G401 (cell line): Measurements from ENCODE around the gene MRPL51. TPM values are rescaled to one million over a fixed set of nuclear protein-coding genes. Genes with fewer than 3 reads are reported as not detected.
"Not testable (repeated sequence)": the region's sequence is repeated elsewhere in the genome, so short reads cannot be mapped to it uniquely, and the experiment has no call there.

Experiments
- DNase-seq: peaks from one replicate; pipeline ENCODE4 v3.0.0-alpha.2; 2015; ENCODE audit warnings: low spot score
- in situ Hi-C: cut with HindIII; loops from 2 replicates; pipeline ENCODE4 v1.10.0; 2016; ENCODE audit warnings: low sequenced_read_pairs, mixed read lengths
- total RNA-seq: library from RNA; depleted of rRNA; stranded (reverse); fragments of >200 nt; shearing (Covaris generic); gene quantifications from 2 replicates; pipeline ENCODE4 v1.2.3, GENCODE V29; 2014

Gene MRPL51
- total RNA-seq, 1 experiment from 2014 or later, result 363 TPM

DNA sequence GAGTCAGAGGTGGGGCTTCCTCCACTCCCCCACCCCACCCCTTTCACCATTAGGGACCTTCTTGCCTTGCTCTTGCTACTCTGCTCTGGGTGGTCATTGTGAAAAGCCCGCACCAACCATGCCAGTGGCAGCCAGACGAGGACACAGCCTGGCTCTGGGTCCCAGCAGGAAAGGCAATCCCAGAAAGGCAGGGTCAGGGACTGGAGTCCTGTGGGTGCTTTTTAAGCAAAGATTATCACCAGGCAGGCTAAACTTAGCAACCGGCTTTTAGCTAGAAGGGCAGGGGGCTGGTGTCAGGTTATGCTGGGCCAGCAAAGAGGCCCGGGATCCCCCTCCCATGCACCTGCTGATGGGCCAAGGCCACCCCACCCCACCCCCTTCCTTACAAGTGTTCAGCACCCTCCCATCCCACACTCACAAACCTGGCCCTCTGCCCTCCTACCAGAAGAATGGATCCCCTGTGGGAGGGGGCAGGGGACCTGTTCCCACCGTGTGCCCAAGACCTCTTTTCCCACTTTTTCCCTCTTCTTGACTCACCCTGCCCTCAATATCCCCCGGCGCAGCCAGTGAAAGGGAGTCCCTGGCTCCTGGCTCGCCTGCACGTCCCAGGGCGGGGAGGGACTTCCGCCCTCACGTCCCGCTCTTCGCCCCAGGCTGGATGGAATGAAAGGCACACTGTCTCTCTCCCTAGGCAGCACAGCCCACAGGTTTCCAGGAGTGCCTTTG, 40.0 kb upstream of the MRPL51 start:
- DNase-seq, result peak; percentile 78
- in situ Hi-C loops, result no loop called here

DNA sequence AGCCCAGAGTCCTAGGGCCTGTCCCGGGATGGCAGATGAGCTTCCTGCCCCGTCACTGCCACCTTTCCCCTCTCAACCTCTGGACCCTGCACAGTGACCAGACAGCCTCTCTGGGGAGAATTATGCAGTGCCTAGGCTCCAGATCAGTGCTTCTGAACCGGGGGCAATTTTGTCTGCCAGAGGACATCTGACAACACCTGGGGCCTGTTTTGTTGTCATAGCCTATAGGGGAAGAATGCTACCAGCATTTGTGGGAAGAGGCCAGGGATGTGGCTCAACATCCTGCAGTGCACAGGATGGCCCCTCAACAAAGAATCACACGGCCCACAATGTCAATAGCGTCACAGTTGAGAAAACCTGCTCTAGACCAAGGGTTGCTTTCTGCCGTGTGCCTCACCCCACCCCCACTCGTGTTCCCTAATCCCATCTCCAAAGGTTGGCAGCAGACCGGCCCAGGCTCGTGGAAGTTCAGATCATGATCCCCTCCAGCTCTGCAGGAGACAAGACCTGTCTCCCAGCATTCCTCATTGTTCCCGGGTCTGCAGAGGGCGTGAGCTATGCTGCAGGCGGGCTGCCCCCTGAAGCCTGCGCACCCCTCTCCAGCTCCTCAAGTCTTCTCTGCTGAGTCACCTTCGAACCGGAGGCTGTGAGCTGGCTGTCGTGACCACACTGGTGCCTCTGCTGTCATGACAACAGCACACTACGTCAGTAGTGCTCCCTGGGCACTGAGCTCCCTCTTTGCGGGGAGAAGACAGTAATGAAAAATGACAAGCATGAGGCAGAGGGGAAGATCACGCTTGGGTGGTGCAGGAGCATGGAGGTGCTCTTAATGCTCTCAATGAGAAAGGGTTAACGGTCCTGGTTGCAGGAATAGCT, 39.2 kb upstream of the MRPL51 start:
- in situ Hi-C loops, result no loop called here
- DNase-seq, result peak; percentile 79

DNA sequence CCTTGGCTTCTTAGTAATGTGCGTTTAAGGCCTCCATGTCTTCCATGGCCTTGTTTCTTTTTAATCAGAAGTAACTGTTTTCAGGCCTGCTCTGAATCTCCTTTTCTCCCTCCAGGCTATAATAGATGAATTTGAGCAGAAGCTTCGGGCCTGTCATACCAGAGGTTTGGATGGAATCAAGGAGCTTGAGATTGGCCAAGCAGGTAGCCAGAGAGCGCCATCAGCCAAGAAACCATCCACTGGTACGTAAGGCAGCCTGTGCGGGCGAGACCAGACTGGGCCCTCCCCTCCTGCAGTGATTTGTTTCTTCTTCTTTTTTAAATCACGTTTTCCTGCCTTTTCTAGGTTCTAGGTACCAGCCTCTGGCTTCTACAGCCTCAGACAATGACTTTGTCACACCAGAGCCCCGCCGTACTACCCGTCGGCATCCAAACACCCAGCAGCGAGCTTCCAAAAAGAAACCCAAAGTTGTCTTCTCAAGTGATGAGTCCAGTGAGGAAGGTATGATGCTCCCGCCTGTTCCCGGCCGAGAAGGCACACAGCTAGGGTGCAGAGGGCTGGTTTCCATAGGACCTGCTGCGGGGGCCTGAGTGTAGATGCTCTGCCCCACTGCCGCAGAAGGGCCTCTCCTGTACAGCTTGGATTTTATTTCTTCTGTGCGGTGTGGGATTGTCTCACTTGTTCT, 37.7 kb upstream of the MRPL51 start:
- no peak for DNase-seq
- in situ Hi-C loops, result no loop called here

DNA sequence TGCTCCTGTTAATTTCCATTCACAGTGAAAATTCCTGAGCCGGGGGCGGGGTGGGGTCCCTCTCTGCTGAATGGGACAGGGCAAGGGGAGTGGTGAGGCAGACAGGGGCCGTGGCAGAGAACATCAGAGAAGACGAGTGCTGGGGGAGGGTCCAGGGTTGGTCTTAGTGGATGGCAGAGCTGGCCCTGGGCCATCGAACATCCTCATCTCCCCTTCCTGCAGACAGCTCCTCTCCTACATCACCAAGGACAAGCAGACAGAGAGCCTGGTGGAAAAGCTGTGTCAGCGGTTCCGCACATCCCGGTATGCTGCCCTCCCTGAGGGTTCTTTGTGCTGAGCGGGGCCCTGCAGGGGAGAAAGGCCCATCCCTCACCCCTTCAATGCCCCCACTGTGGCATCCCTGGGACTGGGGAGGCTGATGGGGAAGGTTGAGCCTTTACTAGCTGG, 36.3 kb upstream of the MRPL51 start:
- in situ Hi-C loops, result no loop called here
- no peak for DNase-seq

DNA sequence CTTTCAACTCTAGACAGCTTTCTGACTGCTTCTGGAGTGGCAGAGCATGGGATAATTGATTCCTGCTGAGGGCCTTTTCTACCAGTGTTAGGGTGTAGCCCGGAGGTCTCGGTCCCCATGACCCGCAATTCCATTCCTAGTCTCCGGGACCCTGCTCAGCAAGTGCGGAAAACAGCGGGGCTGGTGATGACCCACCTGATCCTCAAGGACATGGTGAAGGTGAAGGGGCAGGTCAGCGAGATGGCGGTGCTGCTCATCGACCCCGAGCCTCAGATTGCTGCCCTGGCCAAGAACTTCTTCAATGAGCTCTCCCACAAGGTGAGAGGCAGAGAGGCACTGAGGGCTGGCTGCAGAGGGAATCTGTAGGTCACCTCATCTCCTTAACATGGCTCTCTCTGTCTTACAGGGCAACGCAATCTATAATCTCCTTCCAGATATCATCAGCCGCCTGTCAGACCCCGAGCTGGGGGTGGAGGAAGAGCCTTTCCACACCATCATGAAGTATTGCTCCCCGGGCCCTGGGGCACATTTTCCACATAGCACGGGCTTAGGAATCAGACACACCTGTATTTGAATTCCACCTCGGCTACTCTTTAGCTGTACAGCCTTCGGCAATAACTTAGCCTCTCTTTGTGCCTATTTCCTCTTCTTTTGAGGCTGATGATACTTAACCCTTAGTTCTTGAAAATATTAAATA, 35.6 kb upstream of the MRPL51 start:
- no peak for DNase-seq
- in situ Hi-C loops, result no loop called here

DNA sequence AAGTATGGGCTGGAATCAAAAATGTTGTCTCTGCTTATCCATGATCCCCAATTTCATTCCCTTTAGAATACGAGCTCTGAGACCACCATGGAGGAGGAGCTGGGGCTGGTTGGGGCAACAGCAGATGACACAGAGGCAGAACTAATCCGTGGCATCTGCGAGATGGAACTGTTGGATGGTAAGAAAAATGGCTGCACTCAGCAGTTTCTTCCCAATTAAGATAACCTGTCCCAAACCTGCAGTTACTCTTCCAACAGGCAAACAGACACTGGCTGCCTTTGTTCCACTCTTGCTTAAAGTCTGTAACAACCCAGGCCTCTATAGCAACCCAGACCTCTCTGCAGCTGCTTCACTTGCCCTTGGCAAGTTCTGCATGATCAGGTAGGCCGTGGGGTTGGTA, 34.6 kb upstream of the MRPL51 start:
- DNase-seq, result no peak
- in situ Hi-C loops, result no loop called here

DNA sequence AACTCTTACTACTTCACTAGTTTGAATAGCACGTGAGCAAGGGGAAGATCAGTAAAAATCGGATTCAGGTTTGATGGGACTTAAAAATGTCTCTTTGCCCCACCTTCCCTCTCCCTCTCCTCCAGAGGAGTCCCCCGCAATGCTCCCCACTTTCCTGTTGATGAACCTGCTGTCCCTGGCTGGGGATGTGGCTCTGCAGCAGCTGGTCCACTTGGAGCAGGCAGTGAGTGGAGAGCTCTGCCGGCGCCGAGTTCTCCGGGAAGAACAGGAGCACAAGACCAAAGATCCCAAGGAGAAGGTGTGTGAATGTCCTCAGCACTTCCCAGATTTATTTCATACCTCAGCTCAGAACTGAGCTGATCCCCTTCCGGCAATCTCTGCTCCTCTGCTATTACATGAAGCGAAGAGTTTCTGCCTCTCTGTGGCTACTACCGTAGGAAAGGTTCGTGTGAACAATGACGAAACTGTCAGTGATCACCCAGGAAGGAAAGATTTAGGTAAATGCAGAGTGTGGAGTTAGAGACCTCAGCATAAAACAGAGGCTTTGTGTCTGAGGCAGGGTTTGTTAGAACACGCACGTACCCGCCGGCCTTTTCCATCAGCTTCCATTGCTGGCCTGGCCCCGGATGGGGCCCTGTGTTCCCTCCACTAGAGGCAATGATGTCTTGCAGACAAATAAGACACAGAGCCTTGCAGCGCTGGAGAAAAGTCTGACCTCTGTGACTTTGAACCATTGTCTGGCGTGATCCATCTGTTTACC, 33.9 kb upstream of the MRPL51 start:
- in situ Hi-C loops, result no loop called here
- DNase-seq, result no peak

DNA sequence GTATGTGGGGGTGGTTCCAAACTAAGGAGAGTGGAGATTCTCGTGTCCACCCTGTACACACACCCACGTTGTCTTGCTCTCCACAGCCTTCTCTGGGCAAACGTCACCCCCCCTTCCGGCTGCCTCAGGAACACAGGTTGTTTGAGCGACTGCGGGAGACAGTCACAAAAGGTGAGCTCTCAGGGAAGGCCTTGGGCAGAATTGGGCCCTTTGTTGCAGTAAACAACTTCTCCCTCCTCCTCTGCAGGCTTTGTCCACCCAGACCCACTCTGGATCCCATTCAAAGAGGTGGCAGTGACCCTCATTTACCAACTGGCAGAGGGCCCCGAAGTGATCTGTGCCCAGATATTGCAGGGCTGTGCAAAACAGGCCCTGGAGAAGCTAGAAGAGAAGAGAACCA, 33.1 kb upstream of the MRPL51 start:
- in situ Hi-C loops, result no loop called here
- DNase-seq, result no peak

DNA sequence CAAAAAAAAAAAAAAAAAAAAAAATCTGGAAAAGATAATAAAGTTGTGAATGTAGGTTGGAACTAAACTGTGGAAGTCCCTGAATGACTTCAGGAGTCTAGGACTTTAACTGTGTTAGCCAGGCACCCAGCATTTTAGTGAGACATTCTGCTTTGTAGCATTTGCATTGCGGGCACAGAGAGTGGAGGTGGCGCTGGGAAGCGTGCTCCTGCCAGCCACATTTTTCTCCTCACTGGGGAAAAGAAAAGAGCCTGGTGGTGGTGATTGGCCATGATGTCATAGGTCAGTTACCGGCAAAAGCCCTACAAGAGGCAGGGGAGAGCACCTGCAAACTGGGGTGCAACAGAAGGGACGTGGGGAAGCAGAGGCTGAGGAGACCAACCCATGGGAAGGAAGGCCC, 31.6 kb upstream of the MRPL51 start:
- in situ Hi-C loops, result no loop called here
- DNase-seq, result no peak

DNA sequence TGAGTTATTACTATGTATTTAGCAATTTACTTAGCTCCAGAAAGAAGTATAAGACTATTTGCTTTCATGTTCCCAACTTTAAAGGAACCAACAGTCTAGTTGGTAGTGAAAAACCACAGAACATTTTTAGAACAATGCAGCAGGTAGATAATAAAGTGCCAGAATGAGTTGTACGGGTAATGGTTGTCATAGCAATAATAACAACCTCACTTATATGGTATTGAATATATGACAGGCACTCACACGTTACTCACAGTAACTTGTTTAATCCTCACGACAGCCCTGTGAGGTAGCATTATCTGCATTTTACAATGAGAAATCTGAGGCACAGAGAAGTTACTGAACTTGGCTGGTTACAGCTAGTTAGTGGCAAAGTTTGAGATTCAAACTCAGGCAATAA, 30.6 kb upstream of the MRPL51 start:
- in situ Hi-C loops, result no loop called here
- DNase-seq, result no peak

DNA sequence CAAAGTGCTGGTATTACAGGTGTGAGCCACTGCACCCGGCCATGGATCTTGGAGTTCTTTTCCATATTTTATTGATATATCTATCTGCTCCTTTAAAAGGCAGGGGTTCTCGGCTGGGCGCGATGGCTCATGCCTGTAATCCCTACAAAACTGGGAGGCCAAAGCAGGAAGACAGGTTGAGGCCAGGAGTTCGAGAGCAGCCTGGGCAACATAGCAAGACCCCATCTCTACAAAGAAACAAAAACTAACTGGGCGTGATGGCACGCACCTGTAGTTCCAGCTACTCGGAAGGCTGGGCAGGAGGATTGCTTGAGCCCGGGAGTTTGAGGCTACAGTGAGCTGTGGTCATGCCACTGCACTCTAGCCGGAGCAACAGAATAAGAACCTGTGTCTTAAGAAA, 29.1 kb upstream of the MRPL51 start:
- DNase-seq, result no peak
- in situ Hi-C loops, result no loop called here

DNA sequence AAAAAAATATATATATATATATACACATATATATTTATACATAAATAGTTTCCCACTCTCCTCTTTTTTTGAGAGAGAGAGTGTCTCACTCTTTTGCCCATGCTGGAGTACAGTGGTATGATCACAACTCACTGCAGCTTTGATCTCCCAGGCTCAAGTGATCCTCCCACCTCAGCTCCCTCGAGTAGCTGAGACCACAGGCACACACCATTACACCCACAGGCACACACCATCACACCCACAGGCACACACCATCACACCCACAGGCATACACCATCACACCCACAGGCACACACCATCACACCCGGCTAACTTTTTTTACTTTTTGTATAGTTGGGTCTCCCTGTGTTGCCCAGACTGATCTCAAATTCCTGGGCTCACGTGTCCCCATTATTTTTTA, 27.1 kb upstream of the MRPL51 start:
- DNase-seq, result no peak
- in situ Hi-C loops, result no loop called here

DNA sequence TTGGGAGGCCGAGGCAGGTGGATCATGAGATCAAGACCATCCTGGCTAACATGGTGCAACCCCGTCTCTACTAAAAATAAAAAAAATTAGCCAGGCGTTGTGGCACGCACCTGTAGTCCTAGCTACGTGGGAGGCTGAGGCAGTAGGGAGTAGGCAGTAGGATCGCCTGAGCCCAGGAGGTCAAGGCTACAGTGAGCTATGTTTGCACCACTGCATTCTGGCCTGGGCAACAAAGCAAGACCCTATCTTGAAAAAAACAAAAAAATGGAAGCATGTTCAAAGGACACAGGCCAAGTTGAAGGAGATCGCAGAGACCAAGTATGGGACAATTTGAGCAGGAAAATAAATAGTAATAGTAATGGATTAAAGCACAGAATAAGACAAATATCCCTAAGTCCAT, 15.0 kb upstream of the MRPL51 start:
- DNase-seq, result no peak
- in situ Hi-C loops, result no loop called here

DNA sequence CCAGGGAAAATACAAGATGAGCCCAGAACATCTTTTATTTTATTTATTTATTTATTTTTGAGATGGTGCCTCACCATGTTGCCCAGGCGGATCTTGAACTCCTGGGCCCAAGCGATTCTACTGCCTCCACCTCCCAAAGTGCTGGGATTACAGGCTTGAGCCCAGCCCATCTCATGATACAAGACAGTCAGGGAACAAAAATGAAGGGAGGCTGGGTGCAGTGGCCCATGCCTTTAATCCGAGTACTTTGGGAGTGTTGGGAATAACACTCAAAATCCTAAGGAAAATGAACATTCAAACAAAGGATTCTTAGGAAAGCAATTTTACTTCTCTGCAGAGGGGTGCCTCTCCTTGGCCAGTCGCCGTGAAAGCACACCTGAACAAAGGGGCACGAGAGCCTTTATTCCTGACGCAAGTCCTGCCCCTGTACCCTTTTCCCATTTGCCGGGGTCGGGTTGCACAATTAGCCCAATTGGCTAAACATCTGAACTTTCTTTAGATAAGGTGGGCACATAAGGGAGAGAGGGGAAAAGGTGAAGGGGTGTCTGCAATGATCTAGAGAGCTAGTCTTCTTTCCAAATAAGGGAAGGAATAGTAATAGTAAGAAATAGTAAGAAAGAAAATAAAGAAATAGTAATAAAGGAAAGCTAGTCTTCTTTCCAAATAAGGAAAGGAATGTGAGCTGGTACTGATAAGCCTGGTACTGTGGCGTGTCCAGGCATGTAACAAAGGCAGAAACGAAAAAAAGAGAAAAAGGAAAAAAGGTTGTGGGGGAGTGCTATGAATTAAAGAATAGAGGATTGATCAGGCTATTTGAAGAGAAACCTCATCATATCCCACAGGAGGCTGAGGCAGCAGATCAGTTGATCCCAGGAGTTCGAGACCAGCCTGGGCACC, 14.3 kb upstream of the MRPL51 start:
- in situ Hi-C loops, result no loop called here
- DNase-seq, result no peak

DNA sequence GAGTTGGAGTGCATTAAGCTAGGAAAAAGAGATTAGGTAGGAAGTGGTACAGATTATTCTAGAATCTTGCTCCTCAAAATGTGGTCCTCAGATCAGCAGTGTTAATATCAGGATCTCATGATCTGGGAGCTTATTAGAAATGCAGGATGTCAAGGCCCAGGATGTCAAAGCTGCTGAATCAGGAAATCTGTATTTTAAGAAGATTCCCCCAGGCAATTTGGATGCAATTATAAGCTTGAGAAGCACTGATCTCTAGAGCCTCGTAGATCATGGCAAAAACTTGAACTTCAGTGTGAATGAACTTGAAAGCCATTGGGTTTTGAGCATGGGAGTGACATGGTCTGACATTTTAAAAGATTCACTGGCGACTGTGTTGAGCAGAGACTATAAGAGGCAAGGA, 7.4 kb upstream of the MRPL51 start:
- DNase-seq, result no peak
- in situ Hi-C loops, result no loop called here

DNA sequence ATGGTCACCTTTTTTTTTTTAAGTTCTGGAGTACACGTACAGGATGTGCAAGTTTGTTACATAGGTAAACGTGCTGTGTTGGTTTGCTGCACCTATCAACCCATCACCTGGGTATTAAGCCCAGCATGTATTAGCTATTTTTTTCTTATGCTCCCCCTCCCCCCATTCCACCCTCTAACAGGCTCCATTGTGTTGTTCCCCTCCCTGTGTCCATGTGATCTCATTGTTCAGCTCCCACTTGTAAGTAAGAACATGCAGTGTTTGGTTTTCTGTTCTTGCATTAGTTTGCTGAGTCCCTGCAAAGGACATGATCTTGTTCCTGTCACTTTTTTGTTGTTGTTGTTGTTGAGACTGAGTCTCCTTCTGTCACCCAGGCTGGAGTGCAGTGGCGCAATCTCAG, 4.2 kb upstream of the MRPL51 start:
- in situ Hi-C loops, DNase-seq: not testable (repeated sequence)

DNA sequence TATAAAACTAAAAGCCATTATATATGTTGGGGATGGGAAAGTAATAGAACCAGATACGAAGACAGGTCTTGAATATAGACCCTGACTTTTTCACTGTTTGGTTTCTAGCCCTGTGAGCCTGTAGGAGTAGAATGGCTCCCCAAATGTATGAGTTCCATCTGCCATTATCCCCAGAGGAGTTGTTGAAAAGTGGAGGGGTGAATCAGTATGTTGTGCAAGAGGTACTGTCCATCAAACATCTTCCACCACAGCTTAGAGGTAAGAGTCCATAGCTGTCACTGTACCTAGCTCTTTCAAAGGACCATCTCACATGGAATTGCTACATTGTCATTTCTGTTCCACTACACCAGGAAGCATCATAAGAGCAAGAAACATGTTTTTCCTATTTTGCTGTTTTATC, 1.9 kb upstream of the MRPL51 start:
- in situ Hi-C loops, result no loop called here
- no peak for DNase-seq

DNA sequence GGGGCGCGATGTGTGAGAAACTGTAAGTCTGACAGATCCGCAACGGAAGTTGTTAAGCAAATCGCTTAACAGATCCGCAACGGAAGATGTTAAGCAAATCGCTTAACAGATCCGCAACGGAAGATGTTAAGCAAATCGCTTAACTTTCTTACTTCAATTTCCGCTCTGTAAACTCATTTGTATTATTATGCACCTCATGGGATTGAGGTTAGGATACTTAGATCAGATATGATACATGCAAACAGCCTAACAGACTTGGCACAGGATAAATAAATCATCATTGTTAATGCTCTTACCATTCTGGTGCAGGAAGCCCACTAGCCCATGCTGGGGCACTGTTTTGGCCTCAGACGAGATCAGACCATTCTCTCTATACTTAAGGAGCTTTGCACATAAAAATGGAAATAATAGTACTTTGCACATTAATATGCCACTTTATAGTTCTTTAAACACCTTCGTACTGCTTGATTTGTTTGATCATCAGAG, 1.2 kb upstream of the MRPL51 start:
- in situ Hi-C loops, result no loop called here
- no peak for DNase-seq
